SHP77 treated with DMSO at 0.1 percent for 48 hours (cell line): ENCODE data around the gene GATA6.

Source experiments
- DNase-seq: peaks from one replicate; lab custom pipeline; 2025; lab: John Stamatoyannopoulos, UW

Gene GATA6

GRCh38 chr18:22169011-22169888 is at the start of gene GATA6:
TSS of gene GATA6 (plus strand) at chr18:22169589. CDS start at chr18:22171145, 1,556 bp downstream.
- DNase-seq = no peak

GRCh38 chr18:22124970-22125369 is 44.4 kb upstream of the GATA6 start:
- DNase-seq = no peak

- no peak for DNase-seq
Observed at GRCh38 chr18:22128954-22129353, 40.4 kb upstream of the GATA6 start.

- no peak for DNase-seq
Observed at GRCh38 chr18:22129778-22130177, 39.6 kb upstream of the GATA6 start.

GRCh38 chr18:22132258-22132657 is 37.1 kb upstream of the GATA6 start:
- DNase-seq = no peak

- no peak for DNase-seq
Observed at GRCh38 chr18:22132763-22133162, 36.6 kb upstream of the GATA6 start.

GRCh38 chr18:22136395-22136794 is 33.0 kb upstream of the GATA6 start:
- no peak for DNase-seq

GRCh38 chr18:22141211-22141610 is 28.2 kb upstream of the GATA6 start:
- DNase-seq = no peak

- no peak for DNase-seq
Observed at GRCh38 chr18:22143347-22144340, 25.7 kb upstream of the GATA6 start.

- DNase-seq = no peak
Observed at GRCh38 chr18:22145160-22145559, 24.2 kb upstream of the GATA6 start.

- no peak for DNase-seq
Observed at GRCh38 chr18:22149710-22150109, 19.7 kb upstream of the GATA6 start.

GRCh38 chr18:22152093-22152492 is 17.3 kb upstream of the GATA6 start:
- DNase-seq = no peak

GRCh38 chr18:22153428-22153827 is 16.0 kb upstream of the GATA6 start:
- no peak for DNase-seq

GRCh38 chr18:22155584-22155983 is 13.8 kb upstream of the GATA6 start:
- DNase-seq = no peak

- DNase-seq = no peak
Observed at GRCh38 chr18:22159014-22159413, 10.4 kb upstream of the GATA6 start.

- DNase-seq = no peak
Observed at GRCh38 chr18:22161090-22161489, 8.3 kb upstream of the GATA6 start.

- no peak for DNase-seq
Observed at GRCh38 chr18:22163416-22164161, 5.8 kb upstream of the GATA6 start.

GRCh38 chr18:22164337-22165048 is 4.9 kb upstream of the GATA6 start:
- no peak for DNase-seq

GRCh38 chr18:22165049-22165602 is 4.3 kb upstream of the GATA6 start:
- DNase-seq = no peak

GRCh38 chr18:22165603-22166068 is 3.8 kb upstream of the GATA6 start:
- DNase-seq = no peak
